Esophagus squamous epithelium (tissue), 5 donors: ENCODE results near the gene ATP1A1. TPM values are rescaled to one million over a fixed set of nuclear protein-coding genes. Genes with fewer than 3 reads are reported as not detected.

ENCODE experiments used
- DNase-seq: peaks from one replicate; lab custom pipeline; 2025; lab: John Stamatoyannopoulos, UW
- H3K27ac ChIP-seq, 4 donors: fragments of 200-600 bp; sonication (generic); one replicate each; pipeline ENCODE4 v1.5.1; 2016 to 2019; ENCODE audit warnings: mild to moderate bottlenecking in 1 of 4
- H3K27me3 ChIP-seq, 4 donors: fragments of 200-600 bp; sonication (generic); 1 replicate in 3 of 4; 2 replicates in 1 of 4; pipeline versions ENCODE4 v1.5.1 to v1.6.0; 2017 to 2021; ENCODE audit warnings: antibody characterized with exemption in 1 of 4
- H3K36me3 ChIP-seq, 3 donors: fragments of 200-600 bp; sonication (generic); one replicate each; pipeline ENCODE4 v1.5.1; 2016 to 2019
- H3K4me1 ChIP-seq, 3 donors: fragments of 200-600 bp; sonication (generic); one replicate each; pipeline ENCODE4 v1.5.1; 2017 to 2019
- H3K4me3 ChIP-seq, 4 donors: fragments of 200-600 bp; sonication (generic); 1 replicate in 3 of 4; 2 replicates in 1 of 4; pipeline ENCODE4 v1.5.1; 2016 to 2019; ENCODE audit warnings: mild to moderate bottlenecking in 2 of 4, moderate library complexity in 1 of 4
- H3K9me3 ChIP-seq, 3 donors: fragments of 200-600 bp; sonication (generic); one replicate each; pipeline ENCODE4 v1.5.1; 2016 to 2019
- POLR2A ChIP-seq, 4 donors: fragments of 450-650 bp; IDR thresholded peaks; one replicate each; pipeline ENCODE4 v1.6.1; 2017; ENCODE audit warnings: antibody characterized with exemption in 4 of 4, mild to moderate bottlenecking in 4 of 4, moderate library complexity in 3 of 4
- WGBS, 2 donors: methylation state at CpG; one replicate each; pipeline ENCODE4 v1.1.5; 2018; 5-methylcytosine and 5-hydroxymethylcytosine counted together
- intact Hi-C: fragments of 100-400 bp; cut with DNase I; formaldehyde crosslinking; loops from one replicate; pipeline ENCODE4 v1.15.0; 2022
- total RNA-seq, 4 donors: library from RNA; depleted of rRNA; stranded (reverse); fragments of >200 nt; gene quantifications; one replicate each; pipeline ENCODE4 v1.1.0, GENCODE V29; 2016
- TF ChIP-seq, protein P1 (sequence below), 6 experiments: fragments of 450-650 bp in 4 of 6; fragments of 200-600 bp in 2 of 6; sonication (generic) in 2 of 6; IDR thresholded peaks; one replicate each; pipeline ENCODE4 v1.5.1; 2016 to 2019; ENCODE audit warnings: antibody characterized with exemption in 6 of 6, mild to moderate bottlenecking in 4 of 6, moderate library complexity in 4 of 6
- donor health status: DM: yes; HTN: yes; CAD: no.

The ATP1A1 gene
- total RNA-seq, 4 donors from 2014 or later = 310 to 443 (median 391) TPM

DNA sequence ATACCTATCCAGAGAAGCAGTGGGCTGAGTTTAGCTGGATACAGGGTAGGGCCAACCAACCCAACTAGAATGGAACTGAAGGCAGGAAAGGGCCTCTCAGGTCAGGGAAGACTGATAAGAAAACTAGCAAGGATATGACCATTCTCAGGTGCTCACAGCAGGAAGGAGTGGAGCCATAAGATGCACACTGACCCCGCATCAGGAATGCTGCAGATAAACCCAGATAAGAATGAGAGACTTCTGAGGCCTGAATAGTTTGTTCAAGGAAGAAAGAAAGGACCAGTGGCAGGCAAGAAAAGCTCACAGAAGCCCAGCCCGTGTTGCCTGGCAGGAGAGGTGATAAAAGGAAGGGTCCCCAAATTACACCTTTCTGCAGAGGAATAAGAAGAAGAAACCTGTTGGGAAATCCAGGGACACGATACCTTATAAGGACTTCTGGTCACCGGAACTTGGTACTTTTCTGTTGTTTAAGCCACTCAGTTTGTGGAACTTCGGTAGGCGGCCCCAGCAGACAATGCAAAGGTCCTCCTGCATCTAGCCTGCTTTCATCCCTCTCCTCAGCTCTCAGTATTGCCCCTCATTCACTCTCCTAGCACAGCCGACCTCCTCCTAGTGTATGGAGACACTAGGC, 58.9 kb downstream of the ATP1A1 start:
- 82 to 83% methylated on average over 7 of the region's 7 CpGs for WGBS, 2 donors
- Histone ChIP-seq H3K4me1 (no peaks in the 10 kb centered on the region), H3K4me3 (no peak overlapping the region), H3K9me3 (peaks cover 0 to 6% (median 0%) of the 10 kb centered on the region in 3 donors), H3K27ac (no peak overlapping the region), H3K27me3 (no peaks in the 10 kb centered on the region), H3K36me3 (no peaks in the 10 kb centered on the region)
- intact Hi-C loops = no loop called here
- TF ChIP-seq, protein P1, sequence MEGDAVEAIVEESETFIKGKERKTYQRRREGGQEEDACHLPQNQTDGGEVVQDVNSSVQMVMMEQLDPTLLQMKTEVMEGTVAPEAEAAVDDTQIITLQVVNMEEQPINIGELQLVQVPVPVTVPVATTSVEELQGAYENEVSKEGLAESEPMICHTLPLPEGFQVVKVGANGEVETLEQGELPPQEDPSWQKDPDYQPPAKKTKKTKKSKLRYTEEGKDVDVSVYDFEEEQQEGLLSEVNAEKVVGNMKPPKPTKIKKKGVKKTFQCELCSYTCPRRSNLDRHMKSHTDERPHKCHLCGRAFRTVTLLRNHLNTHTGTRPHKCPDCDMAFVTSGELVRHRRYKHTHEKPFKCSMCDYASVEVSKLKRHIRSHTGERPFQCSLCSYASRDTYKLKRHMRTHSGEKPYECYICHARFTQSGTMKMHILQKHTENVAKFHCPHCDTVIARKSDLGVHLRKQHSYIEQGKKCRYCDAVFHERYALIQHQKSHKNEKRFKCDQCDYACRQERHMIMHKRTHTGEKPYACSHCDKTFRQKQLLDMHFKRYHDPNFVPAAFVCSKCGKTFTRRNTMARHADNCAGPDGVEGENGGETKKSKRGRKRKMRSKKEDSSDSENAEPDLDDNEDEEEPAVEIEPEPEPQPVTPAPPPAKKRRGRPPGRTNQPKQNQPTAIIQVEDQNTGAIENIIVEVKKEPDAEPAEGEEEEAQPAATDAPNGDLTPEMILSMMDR (IDR thresholded peaks at IDR 0.05) = no peak
- TF ChIP-seq POLR2A (IDR thresholded peaks at IDR 0.05) = no peak
- DNase-seq = no peak

DNA sequence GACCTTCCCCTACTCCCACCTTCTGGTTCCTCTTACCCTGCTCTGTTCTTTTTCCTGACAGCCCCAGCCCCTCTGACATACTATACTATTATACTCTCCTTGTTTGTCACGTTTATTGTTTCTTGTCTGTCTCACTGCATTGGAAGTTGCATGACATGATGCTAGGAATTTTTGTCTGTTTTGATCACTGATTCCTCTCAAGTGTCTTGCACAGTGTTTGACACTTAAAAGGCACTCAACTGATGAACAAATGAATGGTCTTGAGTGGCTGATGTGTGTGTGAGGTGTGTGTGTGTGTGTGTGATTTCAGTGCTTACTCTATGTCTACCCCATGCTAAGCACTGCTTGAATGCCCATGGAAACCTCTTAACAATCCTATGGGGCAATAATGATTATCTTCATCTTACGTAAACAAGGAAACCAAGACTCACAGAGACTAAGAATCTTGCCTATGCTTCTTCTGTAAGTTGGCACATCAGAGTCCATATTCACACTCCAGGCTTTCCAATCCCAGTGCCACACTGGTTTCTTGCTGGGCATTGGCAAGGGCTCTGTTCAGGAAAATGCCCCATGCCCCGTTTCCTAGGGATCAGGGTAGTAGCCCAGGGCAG, 59.7 kb downstream of the ATP1A1 start:
- Histone ChIP-seq H3K36me3 (no peaks in the 10 kb centered on the region), H3K9me3 (peaks cover 0 to 6% (median 0%) of the 10 kb centered on the region in 3 donors), H3K27ac (peak overlapping the region in 1 of 4 donors; percentile 24), H3K27me3 (no peaks in the 10 kb centered on the region), H3K4me3 (no peak overlapping the region), H3K4me1 (no peaks in the 10 kb centered on the region)
- no peak for DNase-seq
- TF ChIP-seq, protein P1 (IDR thresholded peaks at IDR 0.05) = no peak
- no peak for TF ChIP-seq POLR2A (IDR thresholded peaks at IDR 0.05)
- 71 to 81% methylated on average over 2 to 3 of the region's 3 CpGs for WGBS, 2 donors
- intact Hi-C loops = no loop called here

DNA sequence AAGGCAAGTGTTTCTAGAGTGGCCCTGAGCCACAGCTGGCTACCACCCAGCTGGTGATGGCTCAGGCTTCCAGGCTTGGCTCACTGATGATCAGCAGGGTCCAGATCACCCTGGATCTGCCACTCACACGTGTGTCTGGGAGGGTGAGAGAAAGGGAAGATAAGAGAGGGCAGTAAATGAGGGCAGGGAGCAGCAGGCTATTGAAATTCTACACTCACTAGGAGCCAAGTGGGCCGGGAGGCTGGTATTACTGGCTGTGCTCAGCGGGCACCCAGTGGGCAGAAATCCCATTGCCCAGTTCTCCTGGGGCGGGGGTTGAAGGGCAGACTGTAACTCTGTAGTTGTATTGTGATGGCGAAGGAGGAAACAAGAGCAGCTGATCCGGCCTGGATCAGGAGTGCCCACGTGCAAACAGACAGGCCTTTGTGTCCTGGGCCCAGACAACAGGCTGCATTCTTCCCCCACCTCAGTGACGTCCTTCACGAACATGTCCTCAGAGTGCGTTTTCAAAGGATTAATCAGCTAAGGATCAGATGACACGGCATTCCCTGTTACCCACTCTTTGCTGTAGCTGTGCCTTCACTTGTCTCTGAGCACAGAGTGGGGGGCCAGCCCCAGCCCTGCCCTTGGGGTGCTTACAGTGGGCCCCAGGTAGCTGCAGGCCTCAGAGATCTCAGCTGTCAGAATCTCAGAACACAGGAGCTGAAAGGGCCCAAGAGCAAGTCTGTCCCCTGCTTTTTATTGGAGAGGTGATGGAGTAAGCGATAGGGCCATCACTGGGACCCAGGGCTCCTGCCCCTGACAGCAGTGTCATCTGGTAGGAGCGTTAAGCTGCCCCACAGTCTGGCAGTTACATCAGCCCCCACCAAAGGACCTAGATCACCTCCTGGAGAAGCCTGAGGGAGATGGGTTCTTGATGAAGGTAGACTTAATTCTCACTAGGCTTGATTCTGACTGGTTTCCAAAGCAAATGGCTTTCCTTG, 60.5 kb downstream of the ATP1A1 start:
- no peaks in the 10 kb centered on the region for H3K4me1 ChIP-seq
- no peaks in the 10 kb centered on the region for H3K36me3 ChIP-seq
- peak overlapping the region in 1 of 4 donors; percentile 24 for H3K27ac ChIP-seq
- no peaks in the 10 kb centered on the region for H3K27me3 ChIP-seq
- H3K4me3 ChIP-seq = no peak overlapping the region
- no peak for TF ChIP-seq POLR2A (IDR thresholded peaks at IDR 0.05)
- TF ChIP-seq, protein P1 (IDR thresholded peaks at IDR 0.05) = no peak
- WGBS, 2 donors = 84% methylated on average over 7 of the region's 13 CpGs
- DNase-seq = no peak
- intact Hi-C loops = no loop called here
- H3K9me3 ChIP-seq = peaks cover 0 to 6% (median 0%) of the 10 kb centered on the region in 3 donors

DNA sequence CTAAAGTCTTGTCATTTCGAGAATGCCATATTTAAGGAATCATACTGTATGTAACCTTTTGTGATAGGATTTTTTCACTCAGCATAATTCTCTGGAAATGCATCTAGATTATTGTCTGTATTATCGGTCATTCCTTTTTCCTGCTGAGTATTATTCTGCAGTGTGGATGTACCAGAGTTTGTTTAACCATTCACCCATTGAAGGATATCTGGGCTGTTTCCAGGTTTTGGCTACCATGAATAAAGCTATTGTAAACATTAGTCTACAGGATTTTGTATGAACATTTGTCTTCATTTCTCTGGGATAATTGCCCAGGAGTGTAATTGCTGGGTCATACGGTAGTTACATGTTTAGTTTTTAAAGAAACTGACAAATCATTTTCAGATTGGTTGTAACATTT, 61.8 kb downstream of the ATP1A1 start:
- WGBS, 2 donors = 68 to 71% methylated on average over 3 of the region's 3 CpGs
- no peak overlapping the region for H3K27ac ChIP-seq
- intact Hi-C loops = no loop called here
- peaks cover 0 to 6% (median 0%) of the 10 kb centered on the region in 3 donors for H3K9me3 ChIP-seq
- TF ChIP-seq POLR2A (IDR thresholded peaks at IDR 0.05) = no peak
- TF ChIP-seq, protein P1 (IDR thresholded peaks at IDR 0.05) = no peak
- no peak overlapping the region for H3K4me3 ChIP-seq
- no peak for DNase-seq
- H3K4me1 ChIP-seq = no peaks in the 10 kb centered on the region
- no peaks in the 10 kb centered on the region for H3K27me3 ChIP-seq
- no peaks in the 10 kb centered on the region for H3K36me3 ChIP-seq
